IPS-NIHi11 (cell line): ENCODE measurements around the gene PNP.
"Not testable (repeated sequence)": the region's sequence is repeated elsewhere in the genome, so short reads cannot be mapped to it uniquely, and the experiment has no call there.

ENCODE experiments used
- DNase-seq: peaks from one replicate; pipeline ENCODE4 v3.0.0; 2012; ENCODE audit warnings: mixed read lengths, low spot score

PNP gene

DNA sequence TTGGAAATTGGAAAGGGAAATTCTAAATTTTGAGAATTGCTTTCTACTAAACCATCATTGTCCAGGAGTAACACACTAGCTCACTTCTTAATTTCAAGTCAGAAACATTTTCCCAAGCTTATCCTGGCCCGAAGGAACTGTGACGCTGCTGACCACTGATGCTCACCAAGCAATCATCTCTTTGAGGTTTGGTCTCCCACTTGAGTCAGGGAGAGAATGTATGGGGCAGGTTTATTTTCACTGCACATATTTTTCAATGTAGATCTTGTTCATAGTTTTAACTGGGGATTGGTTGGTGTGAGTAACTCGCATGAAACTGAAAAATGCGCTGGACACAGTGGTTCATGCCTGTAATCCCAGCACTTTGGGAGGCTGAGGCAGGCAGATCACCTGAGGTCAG, 23.3 kb downstream of the PNP start:
- no peak for DNase-seq

DNA sequence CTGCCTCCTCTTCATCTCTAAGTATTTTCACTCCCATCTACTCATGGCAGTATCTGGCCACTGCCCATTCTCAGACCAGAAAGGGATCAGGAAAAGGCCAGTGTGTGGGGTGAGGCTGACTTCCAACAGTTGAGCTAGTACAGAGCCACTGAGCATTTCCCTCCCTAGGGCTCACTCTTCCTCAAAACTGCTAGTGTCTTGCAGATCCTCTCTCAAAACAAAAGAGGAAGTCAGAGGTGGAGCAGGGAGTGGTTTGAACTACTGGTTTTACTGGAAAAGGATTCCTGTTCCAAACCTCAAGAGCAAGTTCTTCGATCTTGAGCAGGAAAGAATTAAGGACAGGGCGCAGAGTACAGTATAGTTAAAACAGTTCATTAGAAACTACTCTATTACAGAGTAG, 24.4 kb downstream of the PNP start:
- DNase-seq = no peak

DNA sequence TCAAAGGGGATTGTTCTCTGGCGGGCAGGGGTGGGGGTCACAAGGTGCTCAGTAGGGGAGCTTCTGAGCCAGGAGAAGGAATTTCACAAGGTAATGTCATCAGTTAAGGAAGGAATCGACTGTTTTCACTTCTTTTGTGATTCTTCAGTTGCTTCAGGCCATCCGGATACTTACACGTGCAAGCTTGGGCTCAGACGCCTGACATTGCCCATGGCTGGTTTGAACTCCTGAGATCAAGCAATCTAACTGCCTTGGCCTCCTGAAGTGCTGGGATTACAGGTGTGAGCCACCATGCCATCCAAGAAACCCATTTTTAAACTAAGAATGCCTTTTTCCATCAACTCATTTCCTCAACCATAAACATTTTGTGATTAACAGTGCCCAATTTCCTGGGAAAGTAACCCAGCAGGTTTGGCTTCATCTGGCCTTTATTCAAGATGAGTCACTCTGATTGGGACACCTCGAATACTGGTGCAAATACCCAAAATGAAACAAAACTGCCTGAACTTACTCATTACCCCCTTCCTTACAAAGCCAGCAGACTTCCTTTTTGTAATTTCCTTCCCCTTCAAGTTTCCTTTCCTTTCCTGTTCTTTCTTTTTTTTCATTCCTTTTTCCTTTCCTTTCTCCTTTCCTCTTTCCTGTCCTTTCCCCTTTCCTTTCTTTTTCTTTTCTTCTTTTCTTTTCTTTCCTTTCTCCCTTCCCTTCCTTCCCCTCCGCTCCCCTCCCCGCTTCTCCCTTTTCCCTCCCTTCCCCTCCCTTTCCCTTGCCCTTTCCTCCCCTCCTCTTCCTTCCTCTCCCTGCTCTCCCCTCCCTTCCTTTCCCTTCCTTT, 25.9 kb downstream of the PNP start:
- DNase-seq = no peak

DNA sequence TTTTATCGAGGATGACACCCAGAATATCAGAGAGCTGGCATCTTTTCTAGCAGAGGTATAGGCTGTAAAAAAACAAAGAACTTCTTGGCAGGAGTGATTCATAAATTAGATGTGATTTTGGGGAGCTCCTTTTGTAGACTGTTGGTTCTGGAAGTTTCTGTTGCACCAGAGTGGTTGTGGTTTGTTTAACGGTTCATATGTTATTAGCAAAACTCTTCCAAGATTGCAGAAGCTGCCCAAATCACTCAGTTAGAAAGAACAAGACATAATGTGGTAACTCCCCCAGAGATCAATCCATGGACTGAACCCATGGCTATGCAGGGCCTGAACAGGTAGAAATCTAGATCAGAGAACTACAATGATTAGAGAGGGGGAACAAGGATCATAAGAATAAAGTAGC, 29.4 kb downstream of the PNP start:
- no peak for DNase-seq

DNA sequence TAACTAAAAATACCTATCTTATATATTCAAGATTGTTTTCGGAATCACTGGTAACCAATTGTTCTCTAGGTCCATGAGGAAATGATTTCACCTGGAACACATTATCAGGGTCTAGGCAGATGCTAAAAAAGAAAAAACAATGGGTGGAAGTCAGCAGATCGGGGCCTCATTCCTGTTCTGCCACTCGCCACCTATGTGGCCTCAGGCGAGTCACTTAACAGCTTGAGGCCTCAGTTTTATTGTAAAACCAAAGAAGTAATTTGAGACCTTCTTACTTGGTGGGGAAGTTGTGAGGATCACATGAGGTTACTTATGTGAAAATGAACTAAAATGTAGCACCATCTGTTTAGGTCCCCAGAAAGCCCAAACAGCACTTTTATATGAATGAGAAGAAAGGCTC, 29.9 kb downstream of the PNP start:
- DNase-seq = peak; percentile 50

DNA sequence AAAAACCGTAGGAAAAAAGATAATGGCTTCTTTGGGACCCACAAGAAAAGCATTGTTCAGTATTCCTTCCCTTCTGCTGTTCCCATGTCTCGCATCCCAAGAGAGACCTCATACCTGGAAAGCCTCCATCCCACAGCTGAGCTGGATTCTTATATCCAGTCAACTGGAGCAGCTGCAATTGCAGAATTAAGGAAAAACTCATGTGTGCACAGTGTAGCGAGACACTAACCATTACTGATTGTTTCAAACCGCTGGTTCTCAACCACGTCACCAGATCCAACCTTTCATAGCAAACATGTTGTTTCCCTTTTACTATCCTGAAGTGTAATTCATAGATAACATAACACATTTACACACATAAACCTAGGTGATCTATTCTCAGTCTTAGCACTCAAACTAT, 30.7 kb downstream of the PNP start:
- no peak for DNase-seq

DNA sequence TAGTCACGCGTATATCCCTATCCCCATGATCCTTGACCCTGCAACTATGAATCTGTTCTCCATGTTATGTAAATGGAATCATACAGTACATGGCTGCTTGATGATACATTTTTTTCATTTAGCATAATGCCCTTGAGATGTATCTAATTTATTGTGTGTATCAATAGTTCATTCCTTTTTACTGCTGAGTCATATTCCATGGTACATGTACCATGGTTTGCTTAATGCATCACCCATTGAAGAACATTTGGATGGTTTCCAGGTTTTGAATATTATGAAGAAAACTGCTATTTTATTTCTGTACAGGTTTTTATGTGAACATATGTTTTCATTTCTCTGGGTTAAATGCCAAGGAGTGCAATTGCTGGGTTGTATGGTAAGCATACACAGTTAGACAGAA, 32.1 kb downstream of the PNP start:
- DNase-seq = no peak

DNA sequence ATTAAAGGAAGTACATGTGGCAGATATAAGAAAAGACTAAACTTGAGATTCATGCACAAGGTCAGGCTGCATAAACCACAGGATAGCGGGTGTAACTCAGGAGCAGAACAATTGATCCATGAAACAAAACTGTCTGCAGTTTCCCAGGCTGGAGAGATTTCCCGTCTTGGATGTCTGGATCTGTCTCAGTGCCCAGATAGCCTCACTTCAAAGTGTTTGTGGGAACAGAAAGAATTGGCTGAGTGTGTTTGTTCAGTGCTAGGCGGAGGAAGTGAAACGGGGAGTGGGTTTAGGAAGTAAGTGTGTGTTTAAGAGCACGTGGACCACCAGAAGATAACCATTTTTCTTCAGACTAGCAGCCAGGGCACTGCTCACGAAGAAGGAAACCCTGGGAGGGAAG, 34.7 kb downstream of the PNP start:
- DNase-seq = no peak

DNA sequence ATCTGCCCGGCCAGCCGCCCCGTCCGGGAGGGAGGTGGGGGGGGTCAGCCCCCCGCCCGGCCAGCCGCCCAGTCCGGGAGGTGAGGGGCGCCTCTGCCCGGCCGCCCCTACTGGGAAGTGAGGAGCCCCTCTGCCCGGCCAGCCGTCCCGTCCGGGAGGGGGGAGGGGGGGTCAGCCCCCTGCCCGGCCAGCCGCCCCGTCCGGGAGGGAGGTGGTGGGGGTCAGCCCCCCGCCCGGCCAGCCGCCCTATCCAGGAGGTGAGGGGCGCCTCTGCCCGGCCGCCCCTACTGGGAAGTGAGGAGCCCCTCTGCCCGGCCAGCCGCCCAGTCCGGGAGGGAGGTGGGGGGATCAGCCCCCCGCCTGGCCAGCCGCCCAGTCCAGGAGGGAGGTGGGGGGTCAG, 37.1 kb downstream of the PNP start:
- DNase-seq = not testable (repeated sequence)

DNA sequence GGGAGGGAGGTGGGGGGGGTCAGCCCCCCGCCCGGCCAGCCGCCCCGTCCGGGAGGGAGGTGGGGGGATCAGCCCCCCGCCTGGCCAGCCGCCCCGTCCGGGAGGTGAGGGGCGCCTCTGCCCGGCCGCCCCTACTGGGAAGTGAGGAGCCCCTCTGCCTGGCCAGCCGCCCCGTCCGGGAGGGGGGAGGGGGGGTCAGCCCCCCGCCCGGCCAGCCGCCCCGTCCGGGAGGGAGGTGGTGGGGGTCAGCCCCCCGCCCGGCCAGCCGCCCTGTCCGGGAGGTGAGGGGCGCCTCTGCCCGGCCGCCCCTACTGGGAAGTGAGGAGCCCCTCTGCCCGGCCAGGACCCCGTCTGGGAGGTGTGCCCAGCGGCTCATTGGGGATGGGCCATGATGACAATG, 37.5 kb downstream of the PNP start:
- DNase-seq = not testable (repeated sequence)

DNA sequence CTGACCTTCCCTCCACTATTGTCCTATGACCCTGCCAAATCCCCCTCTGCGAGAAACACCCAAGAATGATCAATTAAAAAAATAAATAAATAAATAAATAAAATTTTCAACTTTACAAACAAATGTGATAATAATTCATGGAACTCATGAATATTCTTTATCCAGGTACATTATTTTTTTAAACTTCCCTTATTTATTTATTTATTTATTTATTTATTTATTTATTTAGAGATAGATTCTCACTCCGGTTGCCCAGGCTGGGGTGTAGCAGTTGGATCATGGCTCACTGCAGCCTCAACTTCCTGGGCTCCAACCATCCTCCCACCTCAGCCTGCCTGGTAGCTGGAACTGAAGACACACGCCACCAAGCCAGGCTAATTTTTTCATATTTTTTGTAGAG, 38.3 kb downstream of the PNP start:
- not testable (repeated sequence) for DNase-seq

DNA sequence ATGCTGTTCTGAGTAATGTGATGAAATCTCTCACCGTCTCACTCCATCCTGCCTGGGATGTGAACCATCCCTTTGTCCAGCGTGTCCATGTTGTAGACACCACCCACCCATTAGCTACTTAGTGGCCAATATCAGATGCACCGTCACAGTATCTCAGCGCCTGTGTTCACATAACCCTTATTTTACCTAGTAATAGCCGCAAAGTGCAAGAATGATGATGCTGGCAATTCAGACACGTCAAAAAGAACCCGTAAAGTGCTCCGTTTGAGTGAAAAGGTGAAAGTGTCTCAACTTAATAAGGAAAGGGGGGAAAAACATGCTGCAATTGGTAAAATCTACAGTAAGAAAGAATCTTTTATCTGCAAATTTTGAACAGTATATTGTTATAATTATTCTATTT, 39.2 kb downstream of the PNP start:
- no peak for DNase-seq

DNA sequence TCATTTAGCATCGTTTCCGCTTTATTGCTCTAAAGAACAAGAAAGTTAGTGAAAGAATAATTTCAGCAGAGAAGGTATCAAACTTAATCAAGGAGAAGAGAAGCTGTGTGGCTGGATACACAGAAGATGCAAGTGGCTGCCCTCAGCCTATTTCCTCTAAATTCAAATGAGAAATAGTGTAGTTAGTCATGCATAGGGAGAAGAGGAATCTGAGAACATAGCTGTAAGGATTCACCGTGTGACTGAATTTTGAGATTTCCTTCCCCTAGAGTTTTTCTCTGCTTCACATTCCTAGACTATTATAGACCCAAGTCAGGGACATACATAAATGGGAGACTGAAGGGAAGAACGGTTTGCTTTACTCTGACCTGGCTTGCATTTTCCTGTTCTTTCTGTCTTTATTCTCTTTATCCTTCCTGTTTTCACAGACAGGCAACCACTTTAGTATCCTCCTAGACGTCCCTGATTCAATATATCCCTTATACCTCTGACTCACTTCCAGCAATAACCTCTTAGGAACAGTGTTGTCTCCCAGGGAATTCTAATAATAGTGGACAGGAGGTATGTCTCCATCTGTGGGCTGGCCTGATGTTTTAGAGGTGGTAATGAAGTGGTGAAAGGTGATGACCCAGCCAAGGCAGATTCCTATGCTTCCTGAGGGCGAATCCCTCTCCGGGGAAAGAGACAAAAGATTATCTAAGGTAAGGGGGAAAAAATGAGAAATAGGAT, 43.1 kb downstream of the PNP start:
- DNase-seq = no peak

DNA sequence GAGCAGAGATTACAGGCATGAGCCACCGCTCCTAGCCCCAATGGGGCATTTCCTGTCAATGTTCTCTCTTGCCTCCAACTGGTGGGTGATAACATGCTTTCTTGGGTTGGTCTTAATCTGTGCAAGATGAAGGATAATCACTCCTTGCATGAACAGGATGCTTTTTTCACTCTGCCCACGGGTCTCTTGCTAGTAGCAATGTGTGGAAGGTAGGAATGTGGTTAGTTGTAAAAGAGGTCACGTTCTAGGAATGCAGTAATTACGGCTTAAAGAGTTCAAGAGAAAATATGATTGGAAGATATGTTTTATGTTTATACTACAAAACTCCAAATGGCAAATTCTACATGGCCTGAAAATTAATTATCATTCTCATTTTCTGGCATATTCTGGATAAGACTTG, 46.6 kb downstream of the PNP start:
- no peak for DNase-seq

DNA sequence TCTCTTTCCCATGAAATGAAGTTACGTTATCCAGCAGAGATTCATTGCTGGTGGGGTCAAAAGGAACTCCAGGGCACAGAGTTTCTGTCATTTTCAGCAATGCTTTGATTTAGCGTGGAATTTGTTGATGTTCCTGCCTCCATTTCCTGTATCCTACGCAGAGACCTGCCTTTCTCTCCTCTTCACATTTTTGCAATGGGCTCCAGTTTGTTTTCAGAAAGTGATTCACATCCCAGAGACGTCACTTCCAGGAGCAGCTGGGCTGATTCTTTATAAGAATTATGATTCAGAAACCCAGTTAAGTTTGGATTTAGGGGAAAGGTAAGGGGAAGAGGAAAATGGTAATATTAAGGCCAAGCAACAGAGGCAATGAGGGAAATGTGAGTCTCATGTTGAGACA, 47.7 kb downstream of the PNP start:
- DNase-seq = no peak

DNA sequence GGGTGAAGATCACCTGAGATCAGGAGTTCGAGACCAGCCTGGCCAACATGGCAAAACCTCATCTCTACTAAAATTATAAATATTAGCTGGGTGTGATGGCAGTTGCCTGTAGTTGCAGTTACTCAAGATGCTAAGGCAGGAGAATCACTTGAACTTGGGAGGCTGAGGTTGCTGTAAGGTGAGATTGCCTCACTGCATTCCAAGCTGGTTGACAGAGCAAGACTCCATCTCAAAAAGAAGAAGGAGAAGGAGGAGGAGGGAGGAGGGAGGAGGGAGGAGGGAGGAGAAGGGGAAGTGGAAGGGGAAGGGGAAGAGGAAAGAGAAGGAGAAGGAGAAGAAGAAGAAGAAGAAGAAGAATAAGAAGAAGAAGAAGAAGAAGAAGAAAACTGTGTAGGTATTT, 53.1 kb downstream of the PNP start:
- DNase-seq = no peak

DNA sequence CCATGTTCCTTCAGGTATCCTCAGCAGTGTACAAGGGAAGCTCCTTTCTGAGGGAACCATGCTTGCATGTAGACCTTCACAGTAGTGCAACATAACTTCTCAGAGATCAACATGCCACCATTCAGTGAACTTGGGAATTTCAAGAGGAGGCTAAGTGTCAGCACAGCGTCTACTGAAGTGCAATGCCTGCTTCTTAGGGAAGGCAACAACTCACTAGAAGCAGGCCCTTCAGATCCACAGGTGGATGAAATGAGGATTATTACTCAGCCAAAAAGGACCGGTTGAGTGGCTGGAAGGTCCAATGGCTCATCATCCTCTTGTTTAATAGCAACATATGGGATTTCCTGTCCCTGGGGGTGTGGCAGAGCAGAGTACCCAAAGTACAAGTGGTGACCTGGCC, 54.8 kb downstream of the PNP start:
- no peak for DNase-seq
